Neural cell (in vitro differentiated cells): ENCODE data around the gene PRKRIP1. TPM values are rescaled to one million over a fixed set of nuclear protein-coding genes. Genes with fewer than 3 reads are reported as not detected.

ENCODE experiments used
- H2AFZ ChIP-seq: fragments of 200-600, 300-800 bp; sonication (generic), shearing (Covaris generic); 2 replicates; pipeline ENCODE4 v1.6.0; 2014; ENCODE audit warnings: low read depth, mild to moderate bottlenecking, antibody characterized with exemption, low read length, moderate library complexity
- H3F3A ChIP-seq: fragments of 200-600 bp; shearing (Covaris generic); 2 replicates; pipeline ENCODE4 v1.6.1; 2016; ENCODE audit warnings: mild to moderate bottlenecking, moderate library complexity, mixed read lengths, antibody characterized with exemption, low read length; ENCODE audit not compliant: insufficient read depth, poor library complexity, severe bottlenecking
- H3K27ac ChIP-seq: fragments of 200-600, 300-800 bp; sonication (generic), shearing (Covaris generic); 2 replicates; pipeline ENCODE4 v1.5.1; 2014; ENCODE audit warnings: mild to moderate bottlenecking, low read length, moderate library complexity
- H3K27me3 ChIP-seq: fragments of 300-800, 200-600 bp; sonication (generic), shearing (Covaris generic); 2 replicates; pipeline ENCODE4 v1.6.0; 2014; ENCODE audit warnings: mild to moderate bottlenecking, low read depth, low read length, moderate library complexity; ENCODE audit not compliant: insufficient read depth
- H3K36me3 ChIP-seq: fragments of 300-800, 200-600 bp; sonication (generic), shearing (Covaris generic); 2 replicates; pipeline ENCODE4 v1.5.1; 2014; ENCODE audit warnings: mild to moderate bottlenecking, antibody characterized with exemption, low read length, moderate library complexity; ENCODE audit not compliant: insufficient read depth
- H3K4me2 ChIP-seq: fragments of 300-800, 200-600 bp; sonication (generic), shearing (Covaris generic); 2 replicates; pipeline ENCODE4 v1.6.0; 2014; ENCODE audit warnings: mild to moderate bottlenecking, low read length
- H3K4me3 ChIP-seq: fragments of 300-800, 200-600 bp; sonication (generic), shearing (Covaris generic); 2 replicates; pipeline ENCODE4 v1.5.1; 2014; ENCODE audit warnings: mild to moderate bottlenecking, low read length, moderate library complexity
- H3K79me2 ChIP-seq: fragments of 200-600 bp; shearing (Covaris generic); replicated peaks from 2 replicates; pipeline ENCODE4 v1.6.0; 2014; ENCODE audit warnings: mild to moderate bottlenecking, low read length, moderate library complexity; ENCODE audit not compliant: insufficient read depth
- H3K9ac ChIP-seq: fragments of 300-800, 200-600 bp; sonication (generic), shearing (Covaris generic); 2 replicates; pipeline ENCODE4 v1.6.1; 2016; ENCODE audit warnings: mild to moderate bottlenecking, low read length, mixed read lengths
- H3K9me2 ChIP-seq: fragments of 200-600 bp; shearing (Covaris generic); 2 replicates; pipeline ENCODE4 v1.6.1; 2016; ENCODE audit warnings: mild to moderate bottlenecking, low read length, mixed read lengths; ENCODE audit not compliant: insufficient read depth
- H3K9me3 ChIP-seq: fragments of 200-600, 300-800 bp; sonication (generic), shearing (Covaris generic); 2 replicates; pipeline ENCODE4 v1.6.1; 2016; ENCODE audit warnings: mild to moderate bottlenecking, mixed run types, low read length, moderate library complexity, mixed read lengths
- H4K20me1 ChIP-seq: fragments of 200-600 bp; shearing (Covaris generic); 2 replicates; pipeline ENCODE4 v1.6.1; 2016; ENCODE audit warnings: mild to moderate bottlenecking, mixed run types; ENCODE audit not compliant: insufficient read depth
- EP300 ChIP-seq: fragments of 450-650 bp; conservative IDR thresholded peaks from 2 replicates; pipeline ENCODE4 v1.6.1; 2014; ENCODE audit warnings: antibody characterized with exemption, mild to moderate bottlenecking, moderate library complexity; ENCODE audit not compliant: poor library complexity, severe bottlenecking
- EZH2 ChIP-seq: fragments of 200-600, 300-800 bp; shearing (Covaris generic), sonication (generic); IDR thresholded peaks from 2 replicates; pipeline ENCODE4 v1.6.1; 2014; ENCODE audit warnings: antibody characterized with exemption, low read length, borderline replicate concordance, mild to moderate bottlenecking; ENCODE audit not compliant: insufficient read depth, poor library complexity, severe bottlenecking
- MXI1 ChIP-seq: fragments of 450-650 bp; conservative IDR thresholded peaks from 2 replicates; pipeline ENCODE4 v1.6.1; 2014; ENCODE audit warnings: antibody characterized with exemption, mild to moderate bottlenecking; ENCODE audit not compliant: poor library complexity, severe bottlenecking
- POLR2AphosphoS5 ChIP-seq: IDR thresholded peaks from 2 replicates; pipeline ENCODE4 v1.6.1; 2012
- RAD21 ChIP-seq: fragments of 450-650 bp; conservative IDR thresholded peaks from 2 replicates; pipeline ENCODE4 v1.6.1; 2014; ENCODE audit warnings: antibody characterized with exemption, mild to moderate bottlenecking, moderate library complexity
- REST ChIP-seq: IDR thresholded peaks from 2 replicates; pipeline ENCODE4 v1.6.1; 2012; ENCODE audit warnings: borderline replicate concordance
- SMC3 ChIP-seq: fragments of 450-650 bp; conservative IDR thresholded peaks from 2 replicates; pipeline ENCODE4 v1.6.1; 2014; ENCODE audit warnings: antibody characterized with exemption, mild to moderate bottlenecking, moderate library complexity; ENCODE audit not compliant: poor library complexity
- TAF1 ChIP-seq: IDR thresholded peaks from 2 replicates; pipeline ENCODE4 v1.6.1; 2012; ENCODE audit warnings: low read depth
- polyA plus RNA-seq: library from polyadenylated mRNA; depleted of rRNA; stranded (reverse); fragments of >200 nt; gene quantifications from 2 replicates; pipeline ENCODE4 v1.2.3, GENCODE V29; 2014
- TF ChIP-seq, protein P1 (sequence below): fragments of 450-650 bp; IDR thresholded peaks from 2 replicates; pipeline ENCODE4 v1.5.1; 2014; ENCODE audit warnings: antibody characterized with exemption, mild to moderate bottlenecking, moderate library complexity; ENCODE audit not compliant: poor library complexity, severe bottlenecking

Gene PRKRIP1
- polyA plus RNA-seq, 1 donor from 2014 or later: 113 TPM

GRCh38 chr7:102451371-102452054 is 55.4 kb downstream of the PRKRIP1 start:
- Histone ChIP-seq H3K9me2 (no peaks in the 10 kb centered on the region), H3K79me2 (no peaks in the 10 kb centered on the region), H3F3A (no peaks in the 10 kb centered on the region), H3K4me2 (no peak overlapping the region), H3K9ac (no peak overlapping the region), H3K27me3 (no peaks in the 10 kb centered on the region), H3K36me3 (no peaks in the 10 kb centered on the region), H2AFZ (no peak overlapping the region), H4K20me1 (no peaks in the 10 kb centered on the region), H3K4me3 (no peak overlapping the region), H3K27ac (no peak overlapping the region), H3K9me3 (no peaks in the 10 kb centered on the region)
- no peak for TF ChIP-seq REST
- TF ChIP-seq RAD21: no peak
- TF ChIP-seq, protein P1, sequence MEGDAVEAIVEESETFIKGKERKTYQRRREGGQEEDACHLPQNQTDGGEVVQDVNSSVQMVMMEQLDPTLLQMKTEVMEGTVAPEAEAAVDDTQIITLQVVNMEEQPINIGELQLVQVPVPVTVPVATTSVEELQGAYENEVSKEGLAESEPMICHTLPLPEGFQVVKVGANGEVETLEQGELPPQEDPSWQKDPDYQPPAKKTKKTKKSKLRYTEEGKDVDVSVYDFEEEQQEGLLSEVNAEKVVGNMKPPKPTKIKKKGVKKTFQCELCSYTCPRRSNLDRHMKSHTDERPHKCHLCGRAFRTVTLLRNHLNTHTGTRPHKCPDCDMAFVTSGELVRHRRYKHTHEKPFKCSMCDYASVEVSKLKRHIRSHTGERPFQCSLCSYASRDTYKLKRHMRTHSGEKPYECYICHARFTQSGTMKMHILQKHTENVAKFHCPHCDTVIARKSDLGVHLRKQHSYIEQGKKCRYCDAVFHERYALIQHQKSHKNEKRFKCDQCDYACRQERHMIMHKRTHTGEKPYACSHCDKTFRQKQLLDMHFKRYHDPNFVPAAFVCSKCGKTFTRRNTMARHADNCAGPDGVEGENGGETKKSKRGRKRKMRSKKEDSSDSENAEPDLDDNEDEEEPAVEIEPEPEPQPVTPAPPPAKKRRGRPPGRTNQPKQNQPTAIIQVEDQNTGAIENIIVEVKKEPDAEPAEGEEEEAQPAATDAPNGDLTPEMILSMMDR: no peak
- TF ChIP-seq EZH2: no peak
- TF ChIP-seq SMC3: no peak
- no peak for TF ChIP-seq POLR2AphosphoS5
- no peak for TF ChIP-seq TAF1
- TF ChIP-seq MXI1: no peak
- no peak for TF ChIP-seq EP300

GRCh38 chr7:102452451-102452850 is 56.3 kb downstream of the PRKRIP1 start:
- H3F3A ChIP-seq: no peaks in the 10 kb centered on the region
- no peaks in the 10 kb centered on the region for H3K9me3 ChIP-seq
- H3K27ac ChIP-seq: no peak overlapping the region
- H3K4me2 ChIP-seq: no peak overlapping the region
- H3K9me2 ChIP-seq: no peaks in the 10 kb centered on the region
- no peaks in the 10 kb centered on the region for H3K79me2 ChIP-seq
- no peaks in the 10 kb centered on the region for H4K20me1 ChIP-seq
- no peaks in the 10 kb centered on the region for H3K27me3 ChIP-seq
- H2AFZ ChIP-seq: no peak overlapping the region
- H3K9ac ChIP-seq: no peak overlapping the region
- H3K4me3 ChIP-seq: no peak overlapping the region
- no peaks in the 10 kb centered on the region for H3K36me3 ChIP-seq
- TF ChIP-seq, protein P1: no peak
- TF ChIP-seq RAD21 (no peak), POLR2AphosphoS5 (no peak), TAF1 (no peak), EZH2 (no peak), SMC3 (no peak), EP300 (no peak), REST (no peak)
